ENCODE measurements around the gene PDE3A. TPM values are rescaled to one million over a fixed set of nuclear protein-coding genes. Genes with fewer than 3 reads are reported as not detected.

Gene PDE3A
- total RNA-seq, 1 experiment from 2014 or later, result 0.10 TPM

- no peak for DNase-seq (ENCODE audit: low read depth)
- in situ Hi-C loops (cut with HindIII; ENCODE audit: low pct_unique_long_range_greater_than_20kb, low sequenced_read_pairs), result no loop called here
These were observed 105.7 kb downstream of the PDE3A start for GRCh38 chr12:20474016-20474415.

GRCh38 chr12:20474443-20474842 lies 106.1 kb downstream of the PDE3A start:
- DNase-seq (ENCODE audit: low read depth), result no peak
- in situ Hi-C loops (cut with HindIII; ENCODE audit: low pct_unique_long_range_greater_than_20kb, low sequenced_read_pairs), result no loop called here

GRCh38 chr12:20475542-20475941 lies 107.2 kb downstream of the PDE3A start:
- in situ Hi-C loops (cut with HindIII; ENCODE audit: low pct_unique_long_range_greater_than_20kb, low sequenced_read_pairs), result no loop called here
- no peak for DNase-seq (ENCODE audit: low read depth)

GRCh38 chr12:20476551-20476950 lies 108.2 kb downstream of the PDE3A start:
- in situ Hi-C loops (cut with HindIII; ENCODE audit: low pct_unique_long_range_greater_than_20kb, low sequenced_read_pairs), result no loop called here
- DNase-seq (ENCODE audit: low read depth), result no peak

- in situ Hi-C loops (cut with HindIII; ENCODE audit: low pct_unique_long_range_greater_than_20kb, low sequenced_read_pairs), result no loop called here
These were observed 108.9 kb downstream of the PDE3A start for GRCh38 chr12:20477255-20477654.

GRCh38 chr12:20477672-20478071 lies 109.3 kb downstream of the PDE3A start:
- in situ Hi-C loops (cut with HindIII; ENCODE audit: low pct_unique_long_range_greater_than_20kb, low sequenced_read_pairs), result no loop called here
- DNase-seq (ENCODE audit: low read depth), result no peak

More at GRCh38 chr12:20477255-20477654, 108.9 kb downstream of the PDE3A start:
- DNase-seq (ENCODE audit: low read depth), result no peak

GRCh38 chr12:20482491-20483054 lies 114.2 kb downstream of the PDE3A start:
- DNase-seq (ENCODE audit: low read depth), result no peak
- in situ Hi-C loops (cut with HindIII; ENCODE audit: low pct_unique_long_range_greater_than_20kb, low sequenced_read_pairs), result no loop called here

- DNase-seq (ENCODE audit: low read depth), result no peak
- in situ Hi-C loops (cut with HindIII; ENCODE audit: low pct_unique_long_range_greater_than_20kb, low sequenced_read_pairs), result no loop called here
These were observed 115.4 kb downstream of the PDE3A start for GRCh38 chr12:20483776-20484175.

- DNase-seq (ENCODE audit: low read depth), result no peak
- in situ Hi-C loops (cut with HindIII; ENCODE audit: low pct_unique_long_range_greater_than_20kb, low sequenced_read_pairs), result no loop called here
These were observed 117.9 kb downstream of the PDE3A start for GRCh38 chr12:20486233-20486632.

GRCh38 chr12:20487519-20487918 lies 119.2 kb downstream of the PDE3A start:
- no peak for DNase-seq (ENCODE audit: low read depth)
- in situ Hi-C loops (cut with HindIII; ENCODE audit: low pct_unique_long_range_greater_than_20kb, low sequenced_read_pairs), result no loop called here

- in situ Hi-C loops (cut with HindIII; ENCODE audit: low pct_unique_long_range_greater_than_20kb, low sequenced_read_pairs), result no loop called here
- DNase-seq (ENCODE audit: low read depth), result no peak
These were observed 121.3 kb downstream of the PDE3A start for GRCh38 chr12:20489645-20490044.

- in situ Hi-C loops (cut with HindIII; ENCODE audit: low pct_unique_long_range_greater_than_20kb, low sequenced_read_pairs), result no loop called here
- DNase-seq (ENCODE audit: low read depth), result no peak
These were observed 121.9 kb downstream of the PDE3A start for GRCh38 chr12:20490213-20490612.

- in situ Hi-C loops (cut with HindIII; ENCODE audit: low pct_unique_long_range_greater_than_20kb, low sequenced_read_pairs), result no loop called here
- DNase-seq (ENCODE audit: low read depth), result no peak
These were observed 123.0 kb downstream of the PDE3A start for GRCh38 chr12:20491290-20491689.

- in situ Hi-C loops (cut with HindIII; ENCODE audit: low pct_unique_long_range_greater_than_20kb, low sequenced_read_pairs), result no loop called here
- DNase-seq (ENCODE audit: low read depth), result peak; percentile 28
These were observed 124.0 kb downstream of the PDE3A start for GRCh38 chr12:20492251-20492760.

- in situ Hi-C loops (cut with HindIII; ENCODE audit: low pct_unique_long_range_greater_than_20kb, low sequenced_read_pairs), result no loop called here
- peak; percentile 5 for DNase-seq (ENCODE audit: low read depth)
These were observed 125.6 kb downstream of the PDE3A start for GRCh38 chr12:20493934-20494333.

GRCh38 chr12:20494851-20495250 lies 126.5 kb downstream of the PDE3A start:
- in situ Hi-C loops (cut with HindIII; ENCODE audit: low pct_unique_long_range_greater_than_20kb, low sequenced_read_pairs), result no loop called here
- DNase-seq (ENCODE audit: low read depth), result no peak

GRCh38 chr12:20495997-20496396 lies 127.7 kb downstream of the PDE3A start:
- in situ Hi-C loops (cut with HindIII; ENCODE audit: low pct_unique_long_range_greater_than_20kb, low sequenced_read_pairs), result no loop called here
- DNase-seq (ENCODE audit: low read depth), result no peak

- in situ Hi-C loops (cut with HindIII; ENCODE audit: low pct_unique_long_range_greater_than_20kb, low sequenced_read_pairs), result no loop called here
- DNase-seq (ENCODE audit: low read depth), result no peak
These were observed 129.4 kb downstream of the PDE3A start for GRCh38 chr12:20497707-20498106.

GRCh38 chr12:20501958-20502357 lies 133.6 kb downstream of the PDE3A start:
- DNase-seq (ENCODE audit: low read depth), result no peak
- in situ Hi-C loops (cut with HindIII; ENCODE audit: low pct_unique_long_range_greater_than_20kb, low sequenced_read_pairs), result no loop called here

GRCh38 chr12:20503858-20504257 lies 135.5 kb downstream of the PDE3A start:
- no peak for DNase-seq (ENCODE audit: low read depth)
- in situ Hi-C loops (cut with HindIII; ENCODE audit: low pct_unique_long_range_greater_than_20kb, low sequenced_read_pairs), result no loop called here
